Measurements from ENCODE around the gene OR4E1. TPM values are rescaled to one million over a fixed set of nuclear protein-coding genes. Genes with fewer than 3 reads are reported as not detected.

Gene OR4E1
- polyA plus RNA-seq, 3 donors, result not detected

DNA sequence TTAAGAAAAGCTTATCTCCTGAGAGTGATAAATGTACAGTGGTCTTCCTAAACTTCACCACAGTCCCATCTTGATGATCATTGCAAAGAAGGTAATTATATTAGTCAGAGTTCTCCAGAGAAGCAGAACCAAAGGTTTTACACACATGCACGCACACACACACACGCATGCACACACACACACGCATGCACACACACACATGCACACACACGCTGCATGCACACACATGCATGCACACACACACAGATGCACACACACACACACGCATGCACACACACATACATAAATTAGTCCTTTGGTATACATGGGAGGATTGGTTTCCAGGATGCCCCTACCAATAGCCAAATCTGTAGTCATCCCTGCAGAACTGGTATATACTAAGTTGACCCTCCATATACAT lies 19.4 kb downstream of the OR4E1 start:
- no peak overlapping the region for H3K4me3 Mint-ChIP-seq
- no peak overlapping the region for H3K27ac Mint-ChIP-seq
- no peak for DNase-seq
- H3K9ac ChIP-seq (ENCODE audit: insufficient read depth, low read length, poor library complexity, severe bottlenecking), result no peak overlapping the region
- TF ChIP-seq, protein P1, sequence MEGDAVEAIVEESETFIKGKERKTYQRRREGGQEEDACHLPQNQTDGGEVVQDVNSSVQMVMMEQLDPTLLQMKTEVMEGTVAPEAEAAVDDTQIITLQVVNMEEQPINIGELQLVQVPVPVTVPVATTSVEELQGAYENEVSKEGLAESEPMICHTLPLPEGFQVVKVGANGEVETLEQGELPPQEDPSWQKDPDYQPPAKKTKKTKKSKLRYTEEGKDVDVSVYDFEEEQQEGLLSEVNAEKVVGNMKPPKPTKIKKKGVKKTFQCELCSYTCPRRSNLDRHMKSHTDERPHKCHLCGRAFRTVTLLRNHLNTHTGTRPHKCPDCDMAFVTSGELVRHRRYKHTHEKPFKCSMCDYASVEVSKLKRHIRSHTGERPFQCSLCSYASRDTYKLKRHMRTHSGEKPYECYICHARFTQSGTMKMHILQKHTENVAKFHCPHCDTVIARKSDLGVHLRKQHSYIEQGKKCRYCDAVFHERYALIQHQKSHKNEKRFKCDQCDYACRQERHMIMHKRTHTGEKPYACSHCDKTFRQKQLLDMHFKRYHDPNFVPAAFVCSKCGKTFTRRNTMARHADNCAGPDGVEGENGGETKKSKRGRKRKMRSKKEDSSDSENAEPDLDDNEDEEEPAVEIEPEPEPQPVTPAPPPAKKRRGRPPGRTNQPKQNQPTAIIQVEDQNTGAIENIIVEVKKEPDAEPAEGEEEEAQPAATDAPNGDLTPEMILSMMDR (IDR thresholded peaks at IDR 0.05), result no peak
- no peaks in the 10 kb centered on the region for H3K79me2 ChIP-seq (ENCODE audit: insufficient read depth, low read length)
- no peaks in the 10 kb centered on the region for H3K4me1 Mint-ChIP-seq
- peaks cover 1 to 7% (median 7%) of the 10 kb centered on the region in 3 donors for H3K27me3 Mint-ChIP-seq (ENCODE audit: low read depth in 3 of 3)
- no peaks in the 10 kb centered on the region for H3K9me3 ChIP-seq (replicated peaks in 1 of 2; ENCODE audit: control insufficient read depth in 1 of 2, insufficient read depth in 1 of 2, low read length in 2 of 2)
- H3K36me3 ChIP-seq (replicated peaks in 1 of 2; ENCODE audit: control insufficient read depth in 1 of 2, insufficient read depth in 2 of 2, low read length in 2 of 2), result no peaks in the 10 kb centered on the region
- WGBS (ENCODE audit: insufficient coverage), result no CpG with 5 or more reads among the region's 5 CpGs
- H3K4me2 ChIP-seq (replicated peaks; ENCODE audit: extremely low read depth, low read length, poor library complexity, severe bottlenecking), result no peak overlapping the region
- no peak overlapping the region for H2AFZ ChIP-seq (ENCODE audit: insufficient read depth, low read depth, low read length, poor library complexity, severe bottlenecking)
- H3K27ac ChIP-seq (ENCODE audit: low read depth in 1 of 2, low read length in 2 of 2), result no peak overlapping the region
- no peak overlapping the region for H3K4me3 ChIP-seq (replicated peaks in 1 of 3; ENCODE audit: low read depth in 2 of 3, low read length in 3 of 3)
- no peaks in the 10 kb centered on the region for H3K36me3 Mint-ChIP-seq
- H4K20me1 ChIP-seq (ENCODE audit: insufficient read depth, low read length), result no peaks in the 10 kb centered on the region
- no peaks in the 10 kb centered on the region for H3K27me3 ChIP-seq (ENCODE audit: control insufficient read depth in 2 of 2, insufficient read depth in 2 of 2, low read length in 2 of 2)
- intact Hi-C loops (cut with micrococcal nuclease), result no loop called here
- H3K9me3 Mint-ChIP-seq, result peaks cover 0 to 4% (median 0%) of the 10 kb centered on the region in 7 donors
- no peaks in the 10 kb centered on the region for H3K4me1 ChIP-seq (ENCODE audit: control insufficient read depth in 1 of 2, insufficient read depth in 2 of 2, low read length in 2 of 2)

DNA sequence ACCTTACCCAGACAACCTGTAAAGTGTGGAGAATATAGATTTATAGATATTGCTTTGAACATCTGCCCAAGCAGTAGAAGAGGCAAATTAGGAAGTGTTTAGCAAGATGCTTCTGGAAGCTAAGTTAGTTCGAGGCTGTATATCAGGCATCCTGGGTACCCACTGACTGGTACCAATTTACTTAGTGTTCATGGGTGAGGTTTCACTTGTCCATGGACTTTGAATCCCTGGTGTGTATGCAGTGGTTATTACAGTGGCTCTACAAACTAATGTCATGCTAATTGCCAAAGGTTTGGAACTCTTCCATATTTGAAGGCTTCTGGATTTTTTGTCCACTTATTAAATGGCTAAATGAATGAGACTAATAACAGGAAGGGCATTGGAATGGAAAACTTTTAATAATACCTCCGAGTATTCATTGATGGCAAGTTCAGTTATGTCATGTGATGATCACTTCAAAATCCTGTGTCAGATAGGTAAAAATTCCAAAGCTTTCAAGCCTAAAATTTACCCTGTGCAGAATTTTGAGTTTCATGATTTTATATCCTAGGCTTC lies 20.2 kb downstream of the OR4E1 start, which contains the start of gene OR4E2:
Gene OR4E2 (plus strand): TSS at position 505 of the 555 bp plus-strand sequence. CDS start 11,248 bp downstream, outside the sequence.
- Histone ChIP-seq H3K79me2 (ENCODE audit: insufficient read depth, low read length) (no peaks in the 10 kb centered on the region), H3K9ac (ENCODE audit: insufficient read depth, low read length, poor library complexity, severe bottlenecking) (no peak within 1 kb of the TSS), H3K4me1 (ENCODE audit: control insufficient read depth in 1 of 2, insufficient read depth in 2 of 2, low read length in 2 of 2) (no peaks in the 10 kb centered on the region), H3K4me3 (replicated peaks in 1 of 3; ENCODE audit: low read depth in 2 of 3, low read length in 3 of 3) (no peak within 1 kb of the TSS), H2AFZ (ENCODE audit: insufficient read depth, low read depth, low read length, poor library complexity, severe bottlenecking) (no peak within 1 kb of the TSS), H3K36me3 (replicated peaks in 1 of 2; ENCODE audit: control insufficient read depth in 1 of 2, insufficient read depth in 2 of 2, low read length in 2 of 2) (no peaks in the 10 kb centered on the region), H3K27ac (ENCODE audit: low read depth in 1 of 2, low read length in 2 of 2) (no peak within 1 kb of the TSS), H3K27me3 (ENCODE audit: control insufficient read depth in 2 of 2, insufficient read depth in 2 of 2, low read length in 2 of 2) (no peaks in the 10 kb centered on the region), H3K9me3 (replicated peaks in 1 of 2; ENCODE audit: control insufficient read depth in 1 of 2, insufficient read depth in 1 of 2, low read length in 2 of 2) (no peaks in the 10 kb centered on the region), H4K20me1 (ENCODE audit: insufficient read depth, low read length) (no peaks in the 10 kb centered on the region), H3K4me2 (replicated peaks; ENCODE audit: extremely low read depth, low read length, poor library complexity, severe bottlenecking) (no peak within 1 kb of the TSS)
- H3K4me1 Mint-ChIP-seq, result no peaks in the 10 kb centered on the region
- H3K36me3 Mint-ChIP-seq, result no peaks in the 10 kb centered on the region
- TF ChIP-seq, protein P1 (IDR thresholded peaks at IDR 0.05), result no peak
- peaks cover 0 to 6% (median 2%) of the 10 kb centered on the region in 7 donors for H3K9me3 Mint-ChIP-seq
- peaks cover 3 to 7% (median 7%) of the 10 kb centered on the region in 3 donors for H3K27me3 Mint-ChIP-seq (ENCODE audit: low read depth in 3 of 3)
- intact Hi-C loops (cut with micrococcal nuclease), result no loop called here
- no peak for DNase-seq
- 100% methylated on average over 1 of the region's 2 CpGs for whole genome bisulfite sequencing (ENCODE audit: insufficient coverage)
- no peak within 1 kb of the TSS for H3K27ac Mint-ChIP-seq
- no peak within 1 kb of the TSS for H3K4me3 Mint-ChIP-seq

Data from CD14-positive monocyte (primary cell).